ENCODE measurements around the gene PAH. TPM values are rescaled to one million over a fixed set of nuclear protein-coding genes. Genes with fewer than 3 reads are reported as not detected.

Gene PAH
- total RNA-seq, 8 experiments from 2014 or later: 0.42 to 1.3 (median 0.52) TPM; not detected in 2

- ATAC-seq (replicated peaks in 6 of 8): no peak
- H3K27ac ChIP-seq: no peak overlapping the region
- 24 to 88% (median 57%) methylated on average over 2 to 7 of the region's 7 CpGs; no CpG with 5 or more reads in 1 of the 10 experiments for WGBS, 10 experiments
- in situ Hi-C loops (cut with MboI; ENCODE audit: low pct_unique_long_range_greater_than_20kb in 2 of 9, low sequenced_read_pairs in 9 of 9, unreplicated experiment in 9 of 9): no loop called here
- H3K4me1 ChIP-seq (replicated peaks in 1 of 2): no peaks in the 10 kb centered on the region
- H3K4me3 ChIP-seq: no peak overlapping the region
Measured at GRCh38 chr12:102793921-102794320, 123.1 kb downstream of the PAH start.

Other genes starting within 250 kb of the PAH start
- 10 to 100 TPM in 2 of 8 experiments, 1 to 10 TPM in 3, under 1 TPM in 2, not detected in 1; 0.20 to 66.4 (median 4.6) TPM for gene ASCL1, start 40.4 kb upstream of the PAH start, total RNA-seq

All from motor neuron (in vitro differentiated cells).